Fibroblast of skin of left quadriceps (primary cell): ENCODE data around the gene AIF1.
"Not testable (repeated sequence)": the region's sequence is repeated elsewhere in the genome, so short reads cannot be mapped to it uniquely, and the experiment has no call there.

Experiments used
- DNase-seq, 2 experiments: peaks; one replicate each; pipeline ENCODE4 v3.0.0-alpha.2; 2013; ENCODE audit warnings: low read depth in 2 of 2

The AIF1 gene

DNA sequence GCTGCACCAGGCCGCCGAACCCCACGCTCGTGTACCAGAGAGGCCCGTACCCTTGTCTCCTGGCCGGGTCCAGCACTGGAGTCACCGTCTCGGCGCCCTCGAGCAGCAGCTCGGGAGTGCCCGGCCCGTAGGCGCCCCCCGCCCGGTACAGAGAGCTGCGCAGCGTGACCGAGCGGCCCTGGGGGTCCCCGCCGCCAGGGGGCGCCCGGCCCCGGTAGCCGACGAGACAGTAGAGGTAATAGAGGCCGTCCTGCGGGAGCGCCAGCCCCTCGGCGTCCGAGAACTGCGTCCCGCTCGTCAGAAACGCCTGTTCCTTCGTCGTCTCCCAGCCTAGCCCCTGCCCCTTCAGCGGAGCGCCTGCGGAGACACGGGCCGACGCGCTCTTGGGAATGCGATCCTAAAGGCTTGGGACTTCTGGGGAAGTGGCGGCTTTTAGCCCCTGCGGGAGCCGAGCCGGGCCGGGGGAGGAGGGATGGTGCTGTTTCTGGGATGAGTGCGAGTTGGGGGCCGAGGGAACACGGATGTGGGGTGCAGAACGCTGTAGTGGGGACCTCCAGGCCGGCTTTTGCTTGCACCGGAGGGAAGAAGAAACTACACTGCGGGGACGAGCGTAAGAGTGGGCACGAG, 34.1 kb upstream of the AIF1 start:
- DNase-seq = peak; percentile 50 to 57

GRCh38 chr6:31581434-31582229, 33.4 kb upstream of the AIF1 start:
- no peak for DNase-seq

DNA sequence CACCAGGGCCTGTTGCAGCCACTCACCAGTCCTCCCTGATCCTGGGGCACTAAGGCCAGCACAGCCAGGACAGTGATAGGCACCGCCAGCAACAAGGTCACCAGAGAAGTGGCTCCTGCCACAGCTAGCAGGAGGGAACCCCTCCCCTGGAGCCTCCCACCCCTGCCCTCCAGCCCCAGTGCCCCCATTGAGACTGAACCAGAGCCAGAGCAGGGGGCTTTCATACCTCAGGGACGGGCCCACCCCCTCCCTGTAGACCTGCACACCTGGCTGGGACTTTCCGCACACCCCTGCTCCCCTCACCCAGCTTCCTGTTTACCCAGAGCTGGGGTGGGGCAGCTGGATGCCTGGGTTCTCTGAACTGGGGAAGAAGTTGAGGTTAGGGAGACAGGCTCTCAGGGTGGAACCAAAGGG, 32.8 kb upstream of the AIF1 start, which contains the start of gene LTB:
TSS of gene LTB (minus strand) at position 195 of the 414 bp plus-strand sequence. CDS start at position 188, 7 bp downstream.
- DNase-seq = no peak

DNA sequence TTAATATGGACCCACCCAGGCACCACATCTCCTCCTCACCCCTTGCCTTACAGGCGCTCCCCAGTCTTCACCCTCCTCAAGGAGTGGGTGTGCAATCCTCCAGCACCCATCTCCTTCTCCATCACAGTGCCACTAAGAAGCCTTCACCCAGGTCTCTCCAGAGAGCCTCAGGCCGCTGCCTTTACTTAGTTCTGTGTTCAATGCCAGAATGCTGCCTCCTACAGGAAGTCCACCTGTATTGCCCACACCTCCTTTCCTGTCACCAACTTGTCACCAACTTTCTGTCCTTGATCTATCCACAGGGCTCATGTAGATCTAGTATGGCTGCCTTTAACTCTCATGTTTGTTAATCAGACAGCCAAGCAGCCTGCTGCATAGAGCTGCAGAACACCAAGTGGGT, 29.5 kb upstream of the AIF1 start:
- no peak for DNase-seq

DNA sequence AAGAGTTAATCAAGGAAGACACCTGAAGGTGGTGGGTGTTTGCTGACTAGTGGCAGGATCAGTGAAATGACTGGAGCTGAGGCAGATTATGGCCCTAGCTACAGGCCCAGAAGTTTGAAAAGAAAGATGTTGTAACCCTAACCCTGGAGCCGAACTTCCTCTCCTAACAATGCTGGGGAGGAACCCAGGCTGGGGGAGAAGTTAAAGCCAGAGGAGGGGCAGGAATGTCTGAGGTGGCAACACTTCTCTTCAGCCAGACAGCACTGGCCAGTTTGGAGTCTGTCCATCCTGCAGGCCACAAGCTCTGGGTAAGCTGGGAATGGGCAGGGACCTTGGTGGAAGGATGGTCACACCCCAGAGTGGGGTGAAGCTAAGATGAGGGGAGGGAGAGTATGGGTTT, 29.0 kb upstream of the AIF1 start, which contains the start of gene LST1:
TSS of gene LST1 (plus strand) at position 270 of the 400 bp plus-strand sequence. CDS start 1,023 bp downstream, outside the sequence.
- no peak for DNase-seq

DNA sequence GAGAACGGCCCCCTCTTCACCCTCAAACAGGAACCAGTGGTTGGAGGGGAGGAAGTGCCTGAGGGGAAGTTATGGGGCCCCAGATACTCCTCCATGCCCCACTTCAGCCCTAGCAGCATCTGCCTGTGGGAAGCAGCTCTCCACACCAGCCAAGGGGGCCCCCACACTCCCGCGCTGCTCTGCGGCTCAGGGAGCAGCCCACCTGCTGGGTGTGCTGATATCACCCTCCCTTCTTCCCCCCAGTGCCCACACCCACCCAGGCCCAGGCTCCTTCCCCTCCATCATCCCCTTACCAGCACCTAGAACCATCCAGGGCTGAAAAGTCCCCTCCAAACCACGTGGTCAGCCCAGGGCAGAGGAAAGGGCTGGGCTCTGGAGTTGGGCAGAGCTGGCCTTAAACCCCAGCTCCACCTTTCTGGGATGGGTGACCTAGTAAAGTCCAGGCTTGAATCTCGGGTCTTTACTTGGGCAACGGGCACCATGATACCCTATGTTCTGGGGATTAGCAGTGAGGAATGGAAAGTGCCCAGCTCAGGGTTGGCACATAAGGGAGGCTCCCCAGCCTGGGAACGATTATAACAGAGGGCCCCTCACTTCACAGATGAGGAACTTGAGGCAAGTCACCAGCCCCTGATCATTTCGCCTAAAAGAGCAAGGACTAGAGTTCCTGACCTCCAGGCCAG, 28.3 kb upstream of the AIF1 start:
- DNase-seq = no peak

GRCh38 chr6:31587791-31588777, 26.9 kb upstream of the AIF1 start:
- DNase-seq = no peak

DNA sequence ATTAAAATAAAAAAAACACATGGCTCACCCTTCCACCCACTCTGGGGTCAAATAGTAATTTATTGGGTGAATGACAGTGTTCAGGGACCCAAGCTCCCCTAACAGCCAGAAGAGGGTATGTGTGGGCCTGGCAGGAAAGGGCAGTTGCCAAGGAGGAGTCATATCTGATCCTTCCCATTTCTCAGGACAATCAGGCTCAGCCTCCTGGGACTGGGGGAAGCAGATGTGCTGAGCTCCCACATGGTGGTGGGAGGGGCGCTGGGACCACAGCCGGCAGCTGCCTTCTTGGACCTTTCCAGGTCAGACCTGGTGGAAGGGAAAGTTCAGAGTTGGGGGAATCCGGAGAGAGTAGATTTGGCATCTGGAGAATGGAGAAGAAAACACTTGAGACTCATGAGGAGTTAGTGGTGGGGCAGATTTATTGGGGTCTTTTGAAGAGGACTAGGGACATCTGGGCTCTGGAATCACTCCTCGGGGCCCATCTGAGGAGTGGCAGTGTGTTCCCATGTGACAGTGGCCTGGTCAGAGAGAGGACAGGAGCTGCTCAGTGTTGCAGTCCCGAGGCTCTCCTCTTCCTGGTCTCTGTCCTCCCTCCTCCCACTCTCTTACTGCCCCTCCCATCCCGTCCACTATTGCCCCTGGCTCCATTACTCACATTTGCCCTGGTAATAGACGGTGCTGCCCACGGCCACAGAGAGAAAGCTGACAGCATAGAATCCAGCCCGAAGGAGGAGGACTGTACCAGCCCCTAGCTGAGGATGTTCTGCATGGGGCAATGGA, 26.0 kb upstream of the AIF1 start:
- DNase-seq = no peak

DNA sequence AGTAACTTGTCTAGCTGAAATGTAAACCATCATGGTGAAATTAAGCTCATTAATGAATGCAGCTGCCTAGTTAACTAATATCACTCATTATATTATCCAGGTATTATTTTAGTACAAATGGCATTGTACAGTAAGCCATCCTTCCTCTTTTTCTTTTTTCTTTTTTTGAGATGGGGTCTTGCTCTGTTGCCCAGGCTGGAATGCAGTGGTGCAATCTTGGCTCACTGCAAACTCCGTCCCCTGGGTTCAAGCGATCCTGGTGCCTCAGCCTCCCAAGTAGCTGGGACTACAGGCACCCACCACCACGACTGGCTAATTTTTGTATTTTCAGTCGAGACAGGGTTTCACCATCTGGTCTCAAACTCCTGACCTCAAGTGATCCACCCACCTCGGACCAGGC, 24.3 kb upstream of the AIF1 start:
- DNase-seq = not testable (repeated sequence)

GRCh38 chr6:31592396-31592771, 22.6 kb upstream of the AIF1 start:
- no peak for DNase-seq

DNA sequence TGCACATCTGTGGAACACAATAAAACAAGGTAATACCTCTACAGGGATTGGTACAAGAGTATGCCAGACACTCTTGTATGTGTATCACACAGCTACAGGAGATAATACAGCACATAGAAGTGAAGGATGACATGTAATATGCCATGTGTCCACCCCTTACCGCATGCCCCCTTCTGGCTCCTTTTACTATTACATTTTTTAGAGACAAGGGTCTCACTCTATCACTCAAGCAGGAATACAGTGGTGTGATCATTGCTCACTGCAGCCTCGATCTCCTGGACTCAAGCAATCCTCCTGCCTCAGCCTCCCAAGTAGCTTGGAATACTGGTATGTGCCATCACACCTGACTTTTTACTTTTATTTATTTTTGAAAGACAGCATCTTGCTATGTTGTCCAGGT, 18.0 kb upstream of the AIF1 start:
- DNase-seq = no peak

DNA sequence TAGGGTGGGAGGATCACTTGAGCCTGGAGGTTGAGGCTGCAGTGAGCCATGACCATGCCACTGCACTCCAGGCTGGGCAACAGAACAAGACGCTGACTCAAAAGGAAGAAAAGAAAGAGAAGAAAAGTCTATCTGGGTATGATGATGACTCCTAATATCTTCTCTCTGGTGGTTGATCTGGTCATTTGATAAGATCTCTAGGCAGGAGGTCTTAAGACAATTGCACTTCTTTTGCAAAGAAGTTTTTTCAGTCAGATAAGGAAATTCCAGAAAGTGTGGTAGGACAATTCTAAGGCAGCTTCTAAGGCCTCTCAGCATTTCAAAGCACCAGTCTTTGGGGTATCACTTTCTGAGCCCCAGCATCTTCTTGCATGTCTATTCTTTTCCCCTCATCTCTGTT, 7.7 kb upstream of the AIF1 start:
- DNase-seq = no peak

DNA sequence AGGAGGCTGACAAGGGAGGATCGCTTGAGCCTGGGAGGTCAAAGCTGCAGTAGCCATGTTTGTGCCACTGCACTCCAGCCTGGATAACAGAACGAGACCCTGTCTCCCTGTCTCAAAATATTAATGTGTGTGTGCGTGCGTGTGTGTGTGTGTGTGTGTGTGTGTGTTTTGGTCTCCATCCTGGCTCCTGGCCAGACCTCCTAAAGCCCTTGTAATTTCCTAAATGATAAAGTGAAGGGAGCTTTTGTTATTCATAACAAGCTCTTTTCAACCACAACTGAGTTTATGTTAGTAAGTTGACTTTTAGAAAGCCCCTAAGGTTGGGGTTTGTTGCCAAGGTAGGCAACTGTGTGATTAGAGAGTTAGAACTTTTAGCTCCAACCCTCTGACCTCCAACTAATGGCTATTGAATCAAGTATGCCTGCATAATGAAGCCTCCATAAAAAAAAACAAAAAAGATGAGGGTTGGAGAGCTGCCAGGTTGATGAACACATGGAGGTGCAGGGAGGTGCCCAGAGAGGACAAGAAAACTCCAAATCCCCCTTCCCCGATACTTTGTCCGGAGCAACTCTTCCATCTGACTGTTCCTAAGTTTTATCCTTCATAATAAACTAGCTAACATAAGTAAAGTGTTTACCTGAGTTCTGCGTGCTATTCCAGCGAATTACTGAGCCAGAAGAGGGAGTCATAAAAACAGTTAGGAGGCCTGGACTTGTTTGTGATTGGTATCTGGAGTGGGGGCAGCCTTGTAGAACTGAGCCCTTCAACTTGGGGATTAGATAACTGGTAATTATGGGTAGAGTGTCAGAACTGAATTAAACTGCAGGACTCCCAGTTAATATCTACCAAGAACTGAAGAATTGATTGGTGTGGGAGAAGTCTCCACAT, 5.3 kb upstream of the AIF1 start:
- DNase-seq = no peak

GRCh38 chr6:31610968-31611367, 4.1 kb upstream of the AIF1 start:
- peak; percentile 50 to 53 for DNase-seq

- no peak for DNase-seq
Observed at GRCh38 chr6:31614075-31614619, 887 bp upstream of the AIF1 start.

DNA sequence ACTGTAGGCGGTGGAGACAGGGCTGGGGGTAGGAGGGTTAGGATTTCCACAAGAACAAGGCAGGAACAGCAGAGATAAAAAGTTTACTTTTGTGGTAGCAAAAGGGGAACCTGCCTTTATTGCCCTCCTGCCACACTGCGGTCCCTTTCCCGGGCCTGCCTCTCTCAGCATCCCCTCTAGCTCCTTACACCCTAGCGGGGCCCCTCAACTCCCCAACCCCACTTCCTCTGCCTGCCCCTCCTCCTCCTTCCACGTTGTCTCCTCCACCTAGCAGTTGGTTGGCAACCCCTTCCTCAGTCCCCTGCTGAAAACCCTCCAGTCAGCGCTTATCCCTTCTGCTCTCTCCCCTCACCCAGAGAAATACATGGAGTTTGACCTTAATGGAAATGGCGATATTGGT, 714 bp downstream of the AIF1 start:
- no peak for DNase-seq

DNA sequence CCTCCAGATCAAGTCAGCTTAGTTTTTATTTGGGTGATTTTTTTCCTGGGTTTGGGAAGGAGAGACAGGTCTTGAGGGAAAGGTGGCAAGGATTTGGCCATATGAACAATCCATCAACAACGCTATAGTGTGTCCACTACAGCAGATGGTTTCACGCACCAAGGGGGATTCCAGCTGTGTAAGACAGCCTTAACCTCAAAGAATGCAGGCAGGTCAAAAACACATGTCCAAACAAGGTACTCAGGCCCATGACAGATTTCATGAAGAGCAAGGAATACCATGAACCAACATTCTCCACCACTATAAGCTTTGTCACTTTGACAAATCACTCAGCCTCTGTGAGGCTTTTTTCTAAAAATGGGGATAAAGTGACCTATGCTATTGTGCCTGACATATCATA, 2.0 kb downstream of the AIF1 start:
- no peak for DNase-seq

- peak; percentile 94 to 100 for DNase-seq
Observed at GRCh38 chr6:31619805-31620585, 5.0 kb downstream of the AIF1 start.
